Measurements from ENCODE around the gene TCEAL1.

Gene TCEAL1

GRCh38 chrX:103628386-103629317, at the start of gene TCEAL1:
TCEAL1 (plus strand) TSS chrX:103628975; CDS start chrX:103629917, 942 bp downstream.
- H3K4me2 ChIP-seq (ENCODE audit: low read length), result peak within 1 kb of the TSS; percentile 83
- peak within 1 kb of the TSS; percentile 30 for H3K27ac ChIP-seq (ENCODE audit: low read depth, low read length)
- no peaks in the 10 kb centered on the region for H3F3A ChIP-seq (ENCODE audit: control insufficient read depth, insufficient read depth)
- H3K9me3 ChIP-seq (ENCODE audit: control insufficient read depth, insufficient read depth, low read length), result no peaks in the 10 kb centered on the region
- no peaks in the 10 kb centered on the region for H3K36me3 ChIP-seq (ENCODE audit: control insufficient read depth, low read length)
- H4K20me1 ChIP-seq (ENCODE audit: control insufficient read depth, insufficient read depth, low read depth, low read length), result no peaks in the 10 kb centered on the region
- TF ChIP-seq CTCF (IDR thresholded peaks at IDR 0.05; ENCODE audit: low read depth, low read length, poor library complexity, severe bottlenecking), result no peak
- no peak for TF ChIP-seq EZH2phosphoT487 (IDR thresholded peaks at IDR 0.05; ENCODE audit: borderline replicate concordance, low read length)
- peak within 1 kb of the TSS; percentile 85 for H3K4me3 ChIP-seq (ENCODE audit: low read length)
- no peaks in the 10 kb centered on the region for H3K79me2 ChIP-seq (ENCODE audit: control insufficient read depth, low read length)
- H3K4me1 ChIP-seq (ENCODE audit: control insufficient read depth, low read length), result peaks cover 11% of the 10 kb centered on the region
- no peaks in the 10 kb centered on the region for H3K9me2 ChIP-seq (replicated peaks; ENCODE audit: control insufficient read depth, low read length)
- no peaks in the 10 kb centered on the region for H3K27me3 ChIP-seq (ENCODE audit: control insufficient read depth, low read length)

- Histone ChIP-seq H3K27me3 (ENCODE audit: control insufficient read depth, low read length) (0 out of 2 replicates have a peak, but pooled peaks cover 2% of the 10 kb centered on the region), H3K27ac (ENCODE audit: low read depth, low read length) (no peak overlapping the region), H3K9me3 (ENCODE audit: control insufficient read depth, insufficient read depth, low read length) (no peaks in the 10 kb centered on the region), H3F3A (ENCODE audit: control insufficient read depth, insufficient read depth) (no peaks in the 10 kb centered on the region), H3K9me2 (replicated peaks; ENCODE audit: control insufficient read depth, low read length) (no peaks in the 10 kb centered on the region), H3K4me2 (ENCODE audit: low read length) (no peak overlapping the region; the same call in 1 of the 2 replicates), H4K20me1 (ENCODE audit: control insufficient read depth, insufficient read depth, low read depth, low read length) (no peaks in the 10 kb centered on the region), H3K79me2 (ENCODE audit: control insufficient read depth, low read length) (no peaks in the 10 kb centered on the region), H3K36me3 (ENCODE audit: control insufficient read depth, low read length) (no peaks in the 10 kb centered on the region), H3K4me1 (ENCODE audit: control insufficient read depth, low read length) (no peaks in the 10 kb centered on the region), H3K4me3 (ENCODE audit: low read length) (no peak overlapping the region; the same call in 1 of the 2 replicates)
- TF ChIP-seq CTCF (IDR thresholded peaks at IDR 0.05; ENCODE audit: low read depth, low read length, poor library complexity, severe bottlenecking) (no peak), EZH2phosphoT487 (IDR thresholded peaks at IDR 0.05; ENCODE audit: borderline replicate concordance, low read length) (no peak)
Observed at GRCh38 chrX:103584596-103584995, 44.2 kb upstream of the TCEAL1 start.

GRCh38 chrX:103585411-103586313, 43.1 kb upstream of the TCEAL1 start, which contains the start of gene TCEAL4:
TCEAL4 (plus strand) TSS chrX:103585515; CDS start chrX:103586676, 1,161 bp downstream.
- H3F3A ChIP-seq (ENCODE audit: control insufficient read depth, insufficient read depth), result no peaks in the 10 kb centered on the region
- no peak within 1 kb of the TSS for H3K27ac ChIP-seq (ENCODE audit: low read depth, low read length)

More at GRCh38 chrX:103585411-103586313, 43.1 kb upstream of the TCEAL1 start, which contains the start of gene TCEAL4:
- Histone ChIP-seq H3K4me3 (ENCODE audit: low read length) (peak within 1 kb of the TSS; percentile 78), H3K4me2 (ENCODE audit: low read length) (peak within 1 kb of the TSS; percentile 61), H3K9me2 (replicated peaks; ENCODE audit: control insufficient read depth, low read length) (no peaks in the 10 kb centered on the region), H3K9me3 (ENCODE audit: control insufficient read depth, insufficient read depth, low read length) (no peaks in the 10 kb centered on the region), H3K79me2 (ENCODE audit: control insufficient read depth, low read length) (no peaks in the 10 kb centered on the region), H3K27me3 (ENCODE audit: control insufficient read depth, low read length) (no peaks in the 10 kb centered on the region), H3K36me3 (ENCODE audit: control insufficient read depth, low read length) (no peaks in the 10 kb centered on the region), H3K4me1 (ENCODE audit: control insufficient read depth, low read length) (no peaks in the 10 kb centered on the region), H4K20me1 (ENCODE audit: control insufficient read depth, insufficient read depth, low read depth, low read length) (no peaks in the 10 kb centered on the region)
- TF ChIP-seq EZH2phosphoT487 (IDR thresholded peaks at IDR 0.05; ENCODE audit: borderline replicate concordance, low read length) (no peak), CTCF (IDR thresholded peaks at IDR 0.05; ENCODE audit: low read depth, low read length, poor library complexity, severe bottlenecking) (no peak)
